ENCODE measurements around the gene ZACN.
"Not testable (repeated sequence)": the region's sequence is repeated elsewhere in the genome, so short reads cannot be mapped to it uniquely, and the experiment has no call there.

Gene ZACN

DNA sequence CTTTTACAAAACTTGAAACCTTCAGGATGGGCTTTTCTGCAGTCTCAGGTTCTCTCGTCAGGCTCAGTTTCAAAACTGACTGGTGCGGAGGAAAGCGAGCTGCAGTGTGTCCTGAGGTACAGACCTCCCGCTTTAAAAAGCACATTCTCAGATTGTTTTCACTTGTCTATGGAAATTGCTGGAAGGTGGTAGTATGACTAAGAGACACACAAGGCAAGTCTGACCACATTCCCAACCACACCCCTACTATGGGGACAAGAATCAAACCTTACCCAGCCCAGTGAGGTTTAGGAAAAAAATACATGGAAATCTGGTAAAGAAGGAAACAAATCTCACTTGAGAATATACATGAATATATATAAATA is 24.9 kb upstream of the ZACN start:
- DNase-seq (ENCODE audit: low read depth), result peak; percentile 44

DNA sequence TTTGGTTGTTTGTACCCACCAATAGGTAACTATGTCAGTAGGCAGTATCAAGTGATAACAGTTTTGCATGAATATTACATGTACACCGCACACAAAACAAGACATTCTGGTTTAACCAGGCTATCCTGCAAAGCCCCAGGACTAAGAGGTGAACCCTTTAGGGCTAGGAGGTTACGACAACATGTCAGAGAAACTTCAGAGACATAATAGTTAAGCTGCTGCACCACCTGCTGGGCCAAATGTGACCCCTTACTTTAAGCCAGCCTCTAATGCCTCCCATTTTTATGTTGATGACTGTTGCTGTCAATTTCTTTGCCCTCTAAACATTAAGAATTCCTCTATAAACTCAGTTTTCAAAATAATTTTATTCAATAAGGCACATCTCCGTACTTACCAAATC is 22.1 kb upstream of the ZACN start:
- no peak for DNase-seq (ENCODE audit: low read depth)

DNA sequence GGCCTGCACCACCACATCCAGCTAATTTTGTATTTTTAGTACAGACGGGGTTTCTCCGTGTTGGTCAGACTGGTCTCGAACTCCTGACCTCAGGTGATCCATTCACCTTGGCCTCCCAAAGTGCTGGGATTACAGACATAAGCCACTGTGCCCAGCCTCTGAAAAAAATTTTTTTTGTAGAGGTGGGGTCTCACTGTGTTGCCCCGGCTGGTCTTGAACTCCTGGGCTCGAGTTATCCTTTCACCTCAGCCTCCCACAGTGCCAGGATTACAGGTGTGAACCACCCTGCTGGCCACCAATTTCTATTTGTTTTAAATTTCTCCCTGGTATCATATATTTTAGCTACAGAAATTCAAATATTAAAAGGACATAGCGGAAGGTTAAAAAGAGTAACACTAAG is 20.7 kb upstream of the ZACN start:
- DNase-seq (ENCODE audit: low read depth), result not testable (repeated sequence)

- DNase-seq (ENCODE audit: low read depth), result no peak
Observed at GRCh38 chr17:76063875-76064546, 15.0 kb upstream of the ZACN start.

GRCh38 chr17:76065775-76066174 is 13.2 kb upstream of the ZACN start:
- no peak for DNase-seq (ENCODE audit: low read depth)

DNA sequence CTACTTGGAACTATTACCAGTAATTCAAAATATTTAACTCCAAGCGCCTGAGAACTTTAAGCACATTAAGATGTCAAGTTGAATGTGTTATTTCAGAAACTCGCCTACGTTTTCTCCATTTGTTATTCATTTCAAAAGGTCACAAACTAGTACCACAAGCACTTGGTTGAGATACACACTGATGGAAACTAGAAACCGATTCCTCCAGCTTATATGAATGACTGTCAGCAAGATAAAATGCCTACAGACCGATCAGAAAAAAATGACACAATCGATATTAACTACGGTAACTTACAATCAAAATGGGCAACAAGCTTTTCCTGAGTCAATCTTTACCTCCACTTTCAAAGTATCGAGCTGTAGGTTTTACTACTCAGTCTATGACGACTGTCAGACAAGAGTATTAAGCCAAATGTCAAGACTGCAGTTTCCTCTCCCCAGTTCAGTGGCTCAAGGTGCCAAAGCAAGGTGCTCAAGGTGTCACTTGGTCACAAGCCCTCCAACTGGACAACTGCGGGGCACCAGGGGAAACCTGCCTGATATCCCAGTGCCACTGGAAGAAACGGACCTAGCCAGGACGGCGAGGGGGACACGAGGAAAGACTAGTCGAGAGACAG is 7.3 kb upstream of the ZACN start:
- no peak for DNase-seq (ENCODE audit: low read depth)

DNA sequence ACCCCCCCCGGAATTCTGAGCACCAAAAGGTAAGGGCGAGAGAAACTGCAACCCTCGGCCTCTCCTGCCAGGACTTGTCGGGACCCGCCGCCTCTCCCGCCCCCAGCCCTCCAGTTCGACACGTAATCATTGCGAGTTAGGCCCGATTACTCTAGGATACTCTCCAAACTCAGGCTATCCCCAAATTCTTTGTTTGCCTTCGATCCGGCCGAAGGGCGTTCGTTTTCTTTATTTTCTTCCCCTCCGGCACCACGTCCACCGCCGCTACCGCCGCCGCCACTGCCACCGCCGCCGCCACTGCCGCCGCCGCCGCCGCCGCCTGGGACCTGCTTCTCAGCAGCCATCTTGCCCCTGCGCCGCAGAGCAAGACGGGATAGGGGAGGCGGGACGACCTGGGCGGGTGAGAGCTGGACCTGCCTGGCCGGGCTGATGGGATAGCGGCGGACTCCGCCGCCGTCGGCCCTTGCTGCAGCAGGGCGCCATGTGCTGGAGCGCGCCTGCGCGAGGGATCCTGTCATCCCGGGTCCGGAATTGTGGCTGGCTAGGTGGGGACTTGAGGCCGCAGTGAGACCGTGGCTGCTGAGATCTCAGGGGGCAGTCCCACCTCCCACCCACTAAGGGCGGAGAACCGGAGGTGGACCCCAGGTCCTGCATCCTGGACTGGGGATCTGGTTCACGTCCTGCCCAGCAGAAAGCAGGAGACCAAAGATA is 6.7 kb upstream of the ZACN start, which contains the start of gene SRP68:
Gene SRP68, minus strand, starts transcription at position 370 of the 711 bp plus-strand sequence. Its CDS starts 26 bp downstream, at position 344.
- DNase-seq (ENCODE audit: low read depth), result peak; percentile 86

DNA sequence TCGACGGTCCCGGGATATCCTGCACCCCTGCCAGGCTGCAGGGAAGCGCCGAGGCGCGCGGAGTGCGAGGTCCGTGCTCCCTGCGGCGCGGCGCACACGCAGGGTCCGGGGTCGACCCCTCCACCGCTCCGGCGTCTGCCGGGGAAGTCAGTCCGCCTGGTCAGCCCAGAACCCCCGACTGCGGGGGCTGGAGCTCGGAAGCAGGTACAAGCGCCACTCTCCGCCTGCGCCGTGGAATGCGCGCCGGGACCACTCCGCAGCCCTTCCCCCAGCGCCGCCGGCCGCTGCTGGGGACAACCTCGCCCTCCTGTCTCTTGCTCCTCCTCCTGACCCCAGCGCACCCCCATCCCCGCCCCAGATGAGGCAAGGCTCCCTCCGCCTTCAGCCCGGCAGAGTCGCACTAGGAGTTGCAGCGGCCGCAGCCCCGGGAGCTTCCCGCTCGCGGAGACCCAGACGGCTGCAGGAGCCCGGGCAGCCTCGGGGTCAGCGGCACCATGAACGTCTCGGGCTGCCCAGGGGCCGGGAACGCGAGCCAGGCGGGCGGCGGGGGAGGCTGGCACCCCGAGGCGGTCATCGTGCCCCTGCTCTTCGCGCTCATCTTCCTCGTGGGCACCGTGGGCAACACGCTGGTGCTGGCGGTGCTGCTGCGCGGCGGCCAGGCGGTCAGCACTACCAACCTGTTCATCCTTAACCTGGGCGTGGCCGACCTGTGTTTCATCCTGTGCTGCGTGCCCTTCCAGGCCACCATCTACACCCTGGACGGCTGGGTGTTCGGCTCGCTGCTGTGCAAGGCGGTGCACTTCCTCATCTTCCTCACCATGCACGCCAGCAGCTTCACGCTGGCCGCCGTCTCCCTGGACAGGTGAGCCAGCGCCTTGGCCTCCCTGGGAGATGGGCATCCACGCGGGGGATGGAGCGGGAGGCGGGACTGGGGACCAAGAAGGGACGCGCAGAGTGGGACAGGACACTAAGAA is 4.3 kb upstream of the ZACN start, which contains the start of gene GALR2:
Gene GALR2, plus strand, starts transcription at position 392 of the 974 bp plus-strand sequence. Its CDS starts 103 bp downstream, at position 495.
- DNase-seq (ENCODE audit: low read depth), result no peak

DNA sequence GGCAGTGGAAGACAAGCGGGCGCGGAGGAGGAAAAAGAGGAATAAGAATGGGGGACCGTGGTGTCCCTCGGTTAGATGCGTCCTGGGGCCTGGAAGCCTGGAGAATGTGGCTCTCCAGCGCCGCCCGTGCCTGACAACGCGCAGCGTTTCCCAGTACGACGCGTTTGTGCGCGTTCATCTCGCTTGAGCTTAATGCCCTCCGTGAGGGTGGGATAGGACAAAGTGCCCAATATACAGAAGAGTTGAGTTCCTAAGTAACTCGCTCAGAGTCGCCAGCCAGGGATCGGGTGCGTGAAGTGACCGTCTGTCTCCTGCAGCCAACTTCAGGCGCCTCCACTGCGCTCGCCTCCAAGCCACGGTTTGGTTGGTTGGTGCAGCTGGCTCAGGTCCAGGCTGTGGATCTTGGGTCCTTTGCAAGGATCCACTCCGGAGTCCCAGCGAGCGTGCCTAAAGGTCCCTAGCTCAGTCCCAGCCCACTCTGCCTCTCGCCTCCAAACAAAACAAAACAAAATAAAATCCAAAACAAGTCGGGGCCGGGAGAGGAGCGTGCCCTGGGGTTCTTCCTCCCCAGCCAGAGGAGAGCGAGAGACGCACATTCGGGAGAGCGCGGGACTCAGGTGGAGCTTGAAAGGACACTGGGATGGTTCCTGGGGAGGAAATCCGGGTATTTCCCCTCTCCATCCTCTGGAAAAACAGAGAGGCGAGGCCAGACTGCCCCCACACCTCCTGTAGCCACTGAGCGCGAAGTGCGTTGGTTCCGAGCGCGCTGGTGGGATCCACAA is 3.4 kb upstream of the ZACN start:
- DNase-seq (ENCODE audit: low read depth), result no peak

- DNase-seq (ENCODE audit: low read depth), result no peak
Observed at GRCh38 chr17:76076146-76076764, 2.7 kb upstream of the ZACN start.

DNA sequence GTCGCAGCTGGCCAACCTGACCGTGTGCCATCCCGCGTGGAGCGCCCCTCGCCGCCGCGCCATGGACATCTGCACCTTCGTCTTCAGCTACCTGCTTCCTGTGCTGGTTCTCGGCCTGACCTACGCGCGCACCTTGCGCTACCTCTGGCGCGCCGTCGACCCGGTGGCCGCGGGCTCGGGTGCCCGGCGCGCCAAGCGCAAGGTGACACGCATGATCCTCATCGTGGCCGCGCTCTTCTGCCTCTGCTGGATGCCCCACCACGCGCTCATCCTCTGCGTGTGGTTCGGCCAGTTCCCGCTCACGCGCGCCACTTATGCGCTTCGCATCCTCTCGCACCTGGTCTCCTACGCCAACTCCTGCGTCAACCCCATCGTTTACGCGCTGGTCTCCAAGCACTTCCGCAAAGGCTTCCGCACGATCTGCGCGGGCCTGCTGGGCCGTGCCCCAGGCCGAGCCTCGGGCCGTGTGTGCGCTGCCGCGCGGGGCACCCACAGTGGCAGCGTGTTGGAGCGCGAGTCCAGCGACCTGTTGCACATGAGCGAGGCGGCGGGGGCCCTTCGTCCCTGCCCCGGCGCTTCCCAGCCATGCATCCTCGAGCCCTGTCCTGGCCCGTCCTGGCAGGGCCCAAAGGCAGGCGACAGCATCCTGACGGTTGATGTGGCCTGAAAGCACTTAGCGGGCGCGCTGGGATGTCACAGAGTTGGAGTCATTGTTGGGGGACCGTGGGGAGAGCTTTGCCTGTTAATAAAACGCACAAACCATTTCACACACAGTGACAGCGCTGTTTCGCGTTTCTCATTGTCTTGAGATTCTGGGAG is 2.0 kb upstream of the ZACN start:
- DNase-seq (ENCODE audit: low read depth), result no peak

- DNase-seq (ENCODE audit: low read depth), result no peak
Observed at GRCh38 chr17:76077584-76078110, 1.3 kb upstream of the ZACN start.

DNA sequence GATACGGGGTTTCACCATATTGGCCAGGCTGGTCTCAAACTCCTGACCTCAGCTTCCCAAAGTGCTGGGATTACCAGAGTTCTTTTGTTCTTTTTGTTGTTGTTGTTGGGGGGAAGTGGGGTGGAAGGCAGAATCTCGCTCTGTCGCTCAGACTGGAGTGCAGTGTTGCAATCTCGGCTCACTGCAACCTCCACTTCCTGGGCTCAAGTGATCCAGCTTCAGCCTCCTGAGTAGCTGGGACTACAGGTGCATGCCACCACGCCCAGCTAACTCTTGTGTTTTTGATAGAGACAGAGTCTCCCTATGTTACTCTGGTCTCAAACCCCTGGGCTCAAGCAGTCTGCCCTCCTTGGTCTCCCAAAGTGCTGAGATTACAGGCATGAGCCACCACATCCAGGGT is 612 bp upstream of the ZACN start:
- DNase-seq (ENCODE audit: low read depth), result not testable (repeated sequence)

DNA sequence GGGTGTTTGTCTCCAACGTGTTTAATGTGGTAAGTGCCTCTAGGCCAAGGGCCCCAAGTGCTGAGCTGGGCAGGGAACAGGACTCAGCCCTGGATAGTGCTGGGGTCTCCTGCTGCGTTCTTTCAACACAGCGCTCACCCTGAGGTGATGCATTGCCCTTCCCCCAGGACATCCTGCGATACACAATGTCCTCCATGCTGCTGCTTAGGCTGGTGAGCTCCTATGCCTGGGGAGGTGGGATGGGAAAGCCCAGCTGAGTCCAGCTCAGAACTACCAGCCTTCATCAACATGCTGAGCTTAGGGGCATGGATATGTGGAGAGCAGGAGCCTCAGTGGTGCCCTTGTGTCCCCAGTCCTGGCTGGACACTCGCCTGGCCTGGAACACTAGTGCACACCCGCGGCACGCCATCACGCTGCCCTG is 563 bp downstream of the ZACN start:
- DNase-seq (ENCODE audit: low read depth), result no peak

- no peak for DNase-seq (ENCODE audit: low read depth)
Observed at GRCh38 chr17:76079956-76080767, 1.2 kb downstream of the ZACN start.

- DNase-seq (ENCODE audit: low read depth), result no peak
Observed at GRCh38 chr17:76080768-76081287, 1.8 kb downstream of the ZACN start.

GRCh38 chr17:76081295-76082210 is 2.6 kb downstream of the ZACN start:
- no peak for DNase-seq (ENCODE audit: low read depth)

All from stromal cell of bone marrow (primary cell).